PC-9 (cell line): ENCODE results near the gene GRB2. TPM values are rescaled to one million over a fixed set of nuclear protein-coding genes. Genes with fewer than 3 reads are reported as not detected.

ENCODE experiments used
- BruUV-seq: library from RNA; stranded (reverse); fragments of 400-500 nt; replicated peaks from 2 replicates; lab custom pipeline; 2021; lab: Mats Ljungman, UMichigan
- CTCF ChIA-PET: fragments of 300-600 bp; sonication (Branson Sonifier 250); formaldehyde crosslinking; loops from one replicate; lab custom pipeline; 2022; ENCODE audit warnings: antibody characterized with exemption; lab: Charles Lee
- POLR2A ChIA-PET: fragments of 300-600 bp; sonication (Branson Sonifier 250); formaldehyde crosslinking; loops from one replicate; lab custom pipeline; 2022; ENCODE audit warnings: antibody characterized with exemption; ENCODE audit not compliant: unreplicated experiment; lab: Charles Lee
- DNase-seq, 2 experiments: peaks; one replicate each; pipeline versions ENCODE4 v3.0.0 to v3.0.0-alpha.2; 2015 to 2022; ENCODE audit warnings: mixed read lengths in 1 of 2
- H2AFZ ChIP-seq: fragments of 200-600 bp; sonication (generic); 2 replicates; pipeline ENCODE4 v1.8.1; 2017; ENCODE audit warnings: antibody characterized with exemption
- H3F3A ChIP-seq: fragments of 200-600 bp; sonication (generic); 2 replicates; pipeline ENCODE4 v1.8.1; 2017; ENCODE audit warnings: antibody characterized with exemption, mild to moderate bottlenecking, low read depth; ENCODE audit not compliant: insufficient read depth
- H3K27ac ChIP-seq: fragments of 200-600 bp; sonication (generic); 2 replicates; pipeline ENCODE4 v1.6.1; 2016; ENCODE audit warnings: mixed run types
- H3K27me3 ChIP-seq: fragments of 200-600 bp; sonication (generic); 2 replicates; pipeline ENCODE4 v1.6.1; 2016; ENCODE audit warnings: low read depth, mixed run types; ENCODE audit not compliant: insufficient read depth
- H3K36me3 ChIP-seq: fragments of 200-600 bp; sonication (generic); 2 replicates; pipeline ENCODE4 v1.6.1; 2016; ENCODE audit warnings: low read depth, mixed run types
- H3K4me1 ChIP-seq: fragments of 200-600 bp; sonication (generic); replicated peaks from 2 replicates; pipeline ENCODE4 v1.6.1; 2016; ENCODE audit warnings: mixed run types; ENCODE audit not compliant: insufficient read depth
- H3K4me2 ChIP-seq: fragments of 200-600 bp; sonication (generic); 2 replicates; pipeline ENCODE4 v1.6.1; 2017; ENCODE audit warnings: mixed run types
- H3K4me3 ChIP-seq: fragments of 200-600 bp; sonication (generic); 2 replicates; pipeline ENCODE4 v1.6.1; 2016; ENCODE audit warnings: mixed run types
- H3K79me2 ChIP-seq: fragments of 200-600 bp; sonication (generic); 2 replicates; pipeline ENCODE4 v1.6.1; 2017; ENCODE audit warnings: low read depth, mixed run types
- H3K9me2 ChIP-seq: fragments of 200-600 bp; sonication (generic); 2 replicates; pipeline ENCODE4 v1.8.1; 2017; ENCODE audit warnings: mild to moderate bottlenecking; ENCODE audit not compliant: insufficient read depth
- H3K9me3 ChIP-seq: fragments of 200-600 bp; sonication (generic); 2 replicates; pipeline ENCODE4 v1.8.1; 2016; ENCODE audit warnings: low read depth; ENCODE audit not compliant: insufficient read depth
- H4K20me1 ChIP-seq: fragments of 200-600 bp; sonication (generic); 2 replicates; pipeline ENCODE4 v1.8.1; 2017; ENCODE audit not compliant: insufficient read depth
- EZH2 ChIP-seq: fragments of 200-600 bp; sonication (generic); IDR thresholded peaks from 2 replicates; pipeline ENCODE4 v1.8.0; 2017; ENCODE audit warnings: antibody characterized with exemption, low read depth
- intact Hi-C: fragments of 100-400 bp; cut with micrococcal nuclease; formaldehyde crosslinking; loops from one replicate; pipeline ENCODE4 v1.10.0; 2022; ENCODE audit not compliant: unreplicated experiment
- total RNA-seq: library from RNA; stranded (reverse); gene quantifications from 2 replicates; pipeline ENCODE4 v1.2.3, GENCODE V29; 2021
- TF ChIP-seq, protein P1 (sequence below): fragments of 200-600 bp; sonication (generic); conservative IDR thresholded peaks from 2 replicates; pipeline ENCODE4 v1.6.1; 2017; ENCODE audit warnings: mixed run types, antibody characterized with exemption, mild to moderate bottlenecking, moderate library complexity

GRB2 gene
- total RNA-seq, 1 experiment from 2014 or later, result 75.3 TPM

GRCh38 chr17:75317671-75318070 is 87.8 kb downstream of the GRB2 start:
- ChIA-PET POLR2A (no interaction called here), CTCF (no interaction called here)
- Histone ChIP-seq H3K4me3 (no peak overlapping the region), H3K79me2 (no peaks in the 10 kb centered on the region; the same call in 1 of the 2 replicates), H2AFZ (no peak overlapping the region), H3K36me3 (no peaks in the 10 kb centered on the region), H4K20me1 (peaks cover 11% of the 10 kb centered on the region), H3K4me2 (no peak overlapping the region), H3F3A (peaks cover 15% of the 10 kb centered on the region; the same call in 1 of the 2 replicates), H3K9me3 (no peaks in the 10 kb centered on the region), H3K27me3 (no peaks in the 10 kb centered on the region), H3K4me1 (no peaks in the 10 kb centered on the region), H3K27ac (no peak overlapping the region), H3K9me2 (no peaks in the 10 kb centered on the region)
- intact Hi-C loops, result no loop called here
- BruUV-seq, result no TSS peak
- TF ChIP-seq, protein P1, sequence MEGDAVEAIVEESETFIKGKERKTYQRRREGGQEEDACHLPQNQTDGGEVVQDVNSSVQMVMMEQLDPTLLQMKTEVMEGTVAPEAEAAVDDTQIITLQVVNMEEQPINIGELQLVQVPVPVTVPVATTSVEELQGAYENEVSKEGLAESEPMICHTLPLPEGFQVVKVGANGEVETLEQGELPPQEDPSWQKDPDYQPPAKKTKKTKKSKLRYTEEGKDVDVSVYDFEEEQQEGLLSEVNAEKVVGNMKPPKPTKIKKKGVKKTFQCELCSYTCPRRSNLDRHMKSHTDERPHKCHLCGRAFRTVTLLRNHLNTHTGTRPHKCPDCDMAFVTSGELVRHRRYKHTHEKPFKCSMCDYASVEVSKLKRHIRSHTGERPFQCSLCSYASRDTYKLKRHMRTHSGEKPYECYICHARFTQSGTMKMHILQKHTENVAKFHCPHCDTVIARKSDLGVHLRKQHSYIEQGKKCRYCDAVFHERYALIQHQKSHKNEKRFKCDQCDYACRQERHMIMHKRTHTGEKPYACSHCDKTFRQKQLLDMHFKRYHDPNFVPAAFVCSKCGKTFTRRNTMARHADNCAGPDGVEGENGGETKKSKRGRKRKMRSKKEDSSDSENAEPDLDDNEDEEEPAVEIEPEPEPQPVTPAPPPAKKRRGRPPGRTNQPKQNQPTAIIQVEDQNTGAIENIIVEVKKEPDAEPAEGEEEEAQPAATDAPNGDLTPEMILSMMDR, result no peak
- DNase-seq, result no peak

- H3K9me2 ChIP-seq, result no peaks in the 10 kb centered on the region
- peaks cover 5% of the 10 kb centered on the region; the same call in 1 of the 2 replicates for H3F3A ChIP-seq
- BruUV-seq, result no TSS peak
- H3K4me1 ChIP-seq, result no peaks in the 10 kb centered on the region
- no peaks in the 10 kb centered on the region for H3K27me3 ChIP-seq
- no peaks in the 10 kb centered on the region for H3K9me3 ChIP-seq
- no peak overlapping the region for H3K4me2 ChIP-seq
- no peak for DNase-seq
- TF ChIP-seq, protein P1, result no peak
- H3K36me3 ChIP-seq, result no peaks in the 10 kb centered on the region
- ChIA-PET CTCF (interaction anchor here (0.6 kb wide), 3 partner anchors 42 to 87 kb away, joined by 4 to 11 read pairs (median 10); no protein-coding TSS in a partner anchor), POLR2A (no interaction called here)
- no peaks in the 10 kb centered on the region for H3K79me2 ChIP-seq
- no peak overlapping the region for H2AFZ ChIP-seq
- H3K4me3 ChIP-seq, result no peak overlapping the region
- H4K20me1 ChIP-seq, result no peaks in the 10 kb centered on the region
- intact Hi-C loops, result no loop called here
- no peak overlapping the region for H3K27ac ChIP-seq
Observed at GRCh38 chr17:75316253-75316652, 89.2 kb downstream of the GRB2 start.

GRCh38 chr17:75315541-75316243 is 89.8 kb downstream of the GRB2 start:
- intact Hi-C loops, result no loop called here
- Histone ChIP-seq H3K4me3 (no peak overlapping the region), H3F3A (peaks cover 5% of the 10 kb centered on the region; the same call in 1 of the 2 replicates), H3K4me2 (no peak overlapping the region), H3K4me1 (no peaks in the 10 kb centered on the region), H3K9me3 (no peaks in the 10 kb centered on the region), H3K27me3 (no peaks in the 10 kb centered on the region), H3K36me3 (no peaks in the 10 kb centered on the region), H3K79me2 (no peaks in the 10 kb centered on the region), H3K9me2 (no peaks in the 10 kb centered on the region), H2AFZ (no peak overlapping the region), H3K27ac (no peak overlapping the region), H4K20me1 (no peaks in the 10 kb centered on the region)
- ChIA-PET CTCF (interaction anchor here (0.7 kb wide), 1 partner anchor 347 kb away, joined by 5 read pairs; no protein-coding TSS in a partner anchor), POLR2A (no interaction called here)
- TF ChIP-seq, protein P1, result no peak
- no peak for TF ChIP-seq EZH2
- DNase-seq, result no peak
- BruUV-seq, result no TSS peak
